Left lung (tissue), 10 donors: Measurements from ENCODE around the gene TGFBR3L. TPM values are rescaled to one million over a fixed set of nuclear protein-coding genes. Genes with fewer than 3 reads are reported as not detected.
A peak's percentile ranks its signal among the peaks of the same experiment; 100 is the strongest.

ENCODE experiments used
- ATAC-seq: fragments of 200-7000 bp; cut with Tn5 transposase; one replicate; pipeline ENCODE4 v1.9.1; 2020; ENCODE audit warnings: moderate library complexity
- DNase-seq, 4 donors: peaks; one replicate each; pipeline ENCODE4 v3.0.0-alpha.2; 2013 to 2020
- H3K27ac ChIP-seq, 2 donors: fragments of 200-600 bp; sonication (generic) in 1 of 2; one replicate each; pipeline versions ENCODE4 v1.5.0 to v1.8.0; 2020 to 2021
- H3K27me3 ChIP-seq, 2 donors: fragments of 200-600 bp; sonication (generic) in 1 of 2; one replicate each; pipeline versions ENCODE4 v1.5.0 to v1.8.0; 2020 to 2021
- H3K36me3 ChIP-seq, 2 donors: fragments of 200-600 bp; sonication (generic) in 1 of 2; one replicate each; pipeline versions ENCODE4 v1.5.0 to v1.8.0; 2020 to 2021
- H3K4me1 ChIP-seq, 2 donors: fragments of 200-600 bp; one replicate each; pipeline ENCODE4 v1.8.0; 2021
- H3K4me3 ChIP-seq, 2 donors: fragments of 200-600 bp; sonication (generic) in 1 of 2; one replicate each; pipeline versions ENCODE4 v1.5.0 to v1.8.0; 2020 to 2021; ENCODE audit warnings: mild to moderate bottlenecking in 1 of 2
- H3K9me3 ChIP-seq, 2 donors: fragments of 200-600 bp; sonication (generic) in 1 of 2; one replicate each; pipeline versions ENCODE4 v1.5.0 to v1.8.0; 2020 to 2021
- CTCF ChIP-seq, 2 donors: fragments of 200-600 bp; sonication (generic) in 1 of 2; IDR thresholded peaks; one replicate each; pipeline versions ENCODE4 v1.5.0 to v1.8.0; 2021; ENCODE audit warnings: antibody characterized with exemption in 2 of 2
- intact Hi-C, 2 donors: fragments of 100-400 bp; cut with DNase I; formaldehyde crosslinking; loops; one replicate each; pipeline versions ENCODE4 v1.11.2 to v1.14.2; 2022
- polyA plus RNA-seq, 6 donors: library from polyadenylated mRNA; unstranded; fragments of 120-200 nt; gene quantifications; one replicate each; pipeline ENCODE4 v1.2.1, GENCODE V29; 2013; ENCODE audit not compliant: insufficient read length in 6 of 6
- total RNA-seq, 2 donors: library from RNA; stranded (reverse); fragmentation: NEBNext Ultra II Directional; extraction: Animal tissue kit (Norgen Biotek cat#: 25700); gene quantifications; one replicate each; pipeline ENCODE4 v1.2.1, GENCODE V29; 2021
- donor health status: DM: no; HTN: yes; CAD: no.
- donor health status: DM: no; HTN: no; CAD: no.

TGFBR3L gene
- total and polyA plus RNA-seq, 8 donors = 0.11 to 0.55 (median 0.24) TPM; not detected in 2

GRCh38 chr19:7962644-7963268 is 48.1 kb downstream of the TGFBR3L start:
- no peaks in the 10 kb centered on the region for H3K9me3 ChIP-seq
- no peaks in the 10 kb centered on the region for H3K4me1 ChIP-seq
- H3K27me3 ChIP-seq = no peaks in the 10 kb centered on the region
- peaks cover 0 to 87% of the 10 kb centered on the region in 2 donors for H3K36me3 ChIP-seq
- intact Hi-C loops = loop anchor here in 1 of 2 donors (10.0 kb wide), 1 partner anchor 292 kb away; no protein-coding TSS in a partner anchor
- no peak overlapping the region for H3K27ac ChIP-seq
- ATAC-seq = no peak
- TF ChIP-seq CTCF (IDR thresholded peaks at IDR 0.05) = no peak
- no peak overlapping the region for H3K4me3 ChIP-seq
- DNase-seq = peak in 1 of 4 donors; percentile 47

- ATAC-seq = no peak
- Histone ChIP-seq H3K36me3 (peaks cover 0 to 88% of the 10 kb centered on the region in 2 donors), H3K4me1 (no peaks in the 10 kb centered on the region), H3K9me3 (no peaks in the 10 kb centered on the region), H3K4me3 (no peak overlapping the region), H3K27ac (no peak overlapping the region), H3K27me3 (no peaks in the 10 kb centered on the region)
- no peak for TF ChIP-seq CTCF (IDR thresholded peaks at IDR 0.05)
- peak in 1 of 4 donors; percentile 74 for DNase-seq
- intact Hi-C loops = loop anchor here in 1 of 2 donors (10.0 kb wide), 1 partner anchor 291 kb away; no protein-coding TSS in a partner anchor
Measured at GRCh38 chr19:7963566-7963965, 48.9 kb downstream of the TGFBR3L start.

- Histone ChIP-seq H3K4me1 (no peaks in the 10 kb centered on the region), H3K27me3 (no peaks in the 10 kb centered on the region), H3K36me3 (peaks cover 0 to 94% of the 10 kb centered on the region in 2 donors), H3K27ac (no peak overlapping the region), H3K4me3 (no peak overlapping the region), H3K9me3 (no peaks in the 10 kb centered on the region)
- no peak for TF ChIP-seq CTCF (IDR thresholded peaks at IDR 0.05)
- ATAC-seq = no peak
- intact Hi-C loops = loop anchor here in 1 of 2 donors (10.0 kb wide), 1 partner anchor 289 kb away; no protein-coding TSS in a partner anchor
- DNase-seq = peak in 2 of 4 donors; percentile 2 to 19
Measured at GRCh38 chr19:7965259-7965841, 50.7 kb downstream of the TGFBR3L start.

GRCh38 chr19:7965921-7966665 is 51.5 kb downstream of the TGFBR3L start:
- Histone ChIP-seq H3K9me3 (no peaks in the 10 kb centered on the region), H3K4me3 (no peak overlapping the region), H3K36me3 (peaks cover 0 to 91% of the 10 kb centered on the region in 2 donors), H3K4me1 (no peaks in the 10 kb centered on the region), H3K27ac (no peak overlapping the region), H3K27me3 (no peaks in the 10 kb centered on the region)
- peak in 1 of 4 donors; percentile 23 for DNase-seq
- no peak for ATAC-seq
- TF ChIP-seq CTCF (IDR thresholded peaks at IDR 0.05) = no peak
- intact Hi-C loops = loop anchor here in 1 of 2 donors (10.0 kb wide), 1 partner anchor 289 kb away; no protein-coding TSS in a partner anchor
